Measurements from ENCODE around the gene IL13RA2. TPM values are rescaled to one million over a fixed set of nuclear protein-coding genes. Genes with fewer than 3 reads are reported as not detected.

Gene IL13RA2
- total and polyA plus RNA-seq, 2 of the 4 experiments (the other 2 are of a cell fraction): under 0.01 to 0.14 TPM

DNA sequence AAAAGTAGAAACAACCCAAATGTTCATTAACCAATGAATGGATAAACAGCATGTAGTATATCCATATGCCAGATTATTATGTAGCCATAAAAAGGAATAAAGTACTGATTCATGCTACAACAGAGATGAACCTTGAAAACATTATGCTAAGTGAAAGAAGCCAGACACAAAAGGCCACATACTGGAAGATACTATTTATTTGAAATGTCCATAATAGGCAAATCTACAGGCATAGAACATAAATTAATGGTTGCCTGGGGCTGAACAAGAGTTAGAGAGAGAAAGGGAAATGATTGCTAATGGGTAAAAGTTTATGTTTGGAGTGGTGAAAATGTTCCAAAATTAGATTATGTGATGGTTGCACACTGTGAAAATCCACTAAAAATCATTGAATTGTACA lies 44.4 kb downstream of the IL13RA2 start:
- Histone ChIP-seq H3K4ac (ENCODE audit: low read depth, low read length) (no peak overlapping the region), H3K79me1 (ENCODE audit: low read depth in 1 of 2, low read length in 2 of 2) (no peaks in the 10 kb centered on the region), H3K18ac (ENCODE audit: low read depth, low read length) (no peak overlapping the region), H4K8ac (ENCODE audit: low read depth in 2 of 2, low read length in 2 of 2) (no peak overlapping the region), H3K4me3 (ENCODE audit: insufficient read depth, low read depth, low read length) (no peak overlapping the region), H3K27me3 (ENCODE audit: control insufficient read depth, insufficient read depth, low read length) (peaks cover 3% of the 10 kb centered on the region; the same call in 1 of the 2 replicates), H3K9me1 (ENCODE audit: insufficient read depth, low read length) (no peaks in the 10 kb centered on the region), H3K4me1 (ENCODE audit: control insufficient read depth, insufficient read depth, low read length) (no peaks in the 10 kb centered on the region), H2AFZ (replicated peaks; ENCODE audit: low read length, poor library complexity) (no peak overlapping the region), H2BK120ac (ENCODE audit: low read depth, low read length) (no peak overlapping the region), H2BK5ac (ENCODE audit: low read depth, low read length, poor library complexity, severe bottlenecking) (no peak overlapping the region), H2BK20ac (ENCODE audit: low read depth, low read length) (no peak overlapping the region), H2AK5ac (ENCODE audit: low read depth, low read length) (no peak overlapping the region), H3K9me3 (ENCODE audit: control insufficient read depth, insufficient read depth, low read length) (no peaks in the 10 kb centered on the region), H3K56ac (ENCODE audit: extremely low read depth, insufficient read depth, low read length) (no peak overlapping the region), H3K27ac (ENCODE audit: insufficient read depth, low read length) (no peak overlapping the region), H3K36me3 (ENCODE audit: control insufficient read depth, insufficient read depth, low read length) (no peaks in the 10 kb centered on the region), H3K23ac (ENCODE audit: low read depth, low read length) (no peak overlapping the region), H2AK9ac (replicated peaks; ENCODE audit: low read depth, low read length, poor library complexity) (no peak overlapping the region), H2BK15ac (ENCODE audit: low read depth, low read length) (no peak overlapping the region), H4K91ac (ENCODE audit: insufficient read depth, low read depth, low read length) (no peak overlapping the region), H3K4me2 (ENCODE audit: low read depth, low read length) (no peak overlapping the region), H4K20me1 (ENCODE audit: insufficient read depth, low read length) (no peaks in the 10 kb centered on the region), H4K5ac (ENCODE audit: low read depth, low read length) (no peak overlapping the region), H3K14ac (replicated peaks; ENCODE audit: low read depth, low read length) (no peak overlapping the region), H3K9ac (ENCODE audit: low read depth, low read length) (no peak overlapping the region)
- no TSS peak for BruUV-seq (replicated peaks)
- TF ChIP-seq, protein P1, sequence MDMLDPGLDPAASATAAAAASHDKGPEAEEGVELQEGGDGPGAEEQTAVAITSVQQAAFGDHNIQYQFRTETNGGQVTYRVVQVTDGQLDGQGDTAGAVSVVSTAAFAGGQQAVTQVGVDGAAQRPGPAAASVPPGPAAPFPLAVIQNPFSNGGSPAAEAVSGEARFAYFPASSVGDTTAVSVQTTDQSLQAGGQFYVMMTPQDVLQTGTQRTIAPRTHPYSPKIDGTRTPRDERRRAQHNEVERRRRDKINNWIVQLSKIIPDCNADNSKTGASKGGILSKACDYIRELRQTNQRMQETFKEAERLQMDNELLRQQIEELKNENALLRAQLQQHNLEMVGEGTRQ (IDR thresholded peaks at IDR 0.05; ENCODE audit: low read depth, low read length): no peak
- TF ChIP-seq MXI1 (IDR thresholded peaks at IDR 0.05; ENCODE audit: borderline replicate concordance, low read depth, low read length): no peak
- TF ChIP-seq, protein P2, sequence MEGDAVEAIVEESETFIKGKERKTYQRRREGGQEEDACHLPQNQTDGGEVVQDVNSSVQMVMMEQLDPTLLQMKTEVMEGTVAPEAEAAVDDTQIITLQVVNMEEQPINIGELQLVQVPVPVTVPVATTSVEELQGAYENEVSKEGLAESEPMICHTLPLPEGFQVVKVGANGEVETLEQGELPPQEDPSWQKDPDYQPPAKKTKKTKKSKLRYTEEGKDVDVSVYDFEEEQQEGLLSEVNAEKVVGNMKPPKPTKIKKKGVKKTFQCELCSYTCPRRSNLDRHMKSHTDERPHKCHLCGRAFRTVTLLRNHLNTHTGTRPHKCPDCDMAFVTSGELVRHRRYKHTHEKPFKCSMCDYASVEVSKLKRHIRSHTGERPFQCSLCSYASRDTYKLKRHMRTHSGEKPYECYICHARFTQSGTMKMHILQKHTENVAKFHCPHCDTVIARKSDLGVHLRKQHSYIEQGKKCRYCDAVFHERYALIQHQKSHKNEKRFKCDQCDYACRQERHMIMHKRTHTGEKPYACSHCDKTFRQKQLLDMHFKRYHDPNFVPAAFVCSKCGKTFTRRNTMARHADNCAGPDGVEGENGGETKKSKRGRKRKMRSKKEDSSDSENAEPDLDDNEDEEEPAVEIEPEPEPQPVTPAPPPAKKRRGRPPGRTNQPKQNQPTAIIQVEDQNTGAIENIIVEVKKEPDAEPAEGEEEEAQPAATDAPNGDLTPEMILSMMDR (conservative IDR thresholded peaks at IDR 0.05; ENCODE audit: low read depth, low read length): no peak
- no peak for TF ChIP-seq MAFK (IDR thresholded peaks at IDR 0.05; ENCODE audit: low read depth, low read length)
- no peak for TF ChIP-seq FOS (IDR thresholded peaks at IDR 0.05; ENCODE audit: low read depth, low read length)
- TF ChIP-seq, protein P3, sequence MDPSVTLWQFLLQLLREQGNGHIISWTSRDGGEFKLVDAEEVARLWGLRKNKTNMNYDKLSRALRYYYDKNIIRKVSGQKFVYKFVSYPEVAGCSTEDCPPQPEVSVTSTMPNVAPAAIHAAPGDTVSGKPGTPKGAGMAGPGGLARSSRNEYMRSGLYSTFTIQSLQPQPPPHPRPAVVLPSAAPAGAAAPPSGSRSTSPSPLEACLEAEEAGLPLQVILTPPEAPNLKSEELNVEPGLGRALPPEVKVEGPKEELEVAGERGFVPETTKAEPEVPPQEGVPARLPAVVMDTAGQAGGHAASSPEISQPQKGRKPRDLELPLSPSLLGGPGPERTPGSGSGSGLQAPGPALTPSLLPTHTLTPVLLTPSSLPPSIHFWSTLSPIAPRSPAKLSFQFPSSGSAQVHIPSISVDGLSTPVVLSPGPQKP (IDR thresholded peaks at IDR 0.05; ENCODE audit: borderline replicate concordance, low read depth, low read length): no peak
- no peak for TF ChIP-seq NFE2L2 (IDR thresholded peaks at IDR 0.05; ENCODE audit: low read depth, low read length)
- TF ChIP-seq CHD1 (IDR thresholded peaks at IDR 0.05; ENCODE audit: low read depth, low read length): no peak
- TF ChIP-seq RCOR1 (IDR thresholded peaks at IDR 0.05; ENCODE audit: insufficient replicate concordance, low read length): no peak
- TF ChIP-seq RFX5 (IDR thresholded peaks at IDR 0.05; ENCODE audit: low read depth, low read length): no peak
- no peak for TF ChIP-seq SMC3 (IDR thresholded peaks at IDR 0.05; ENCODE audit: low read depth, low read length)
- TF ChIP-seq BHLHE40 (IDR thresholded peaks at IDR 0.05; ENCODE audit: low read depth, low read length): no peak
- TF ChIP-seq RAD21 (IDR thresholded peaks at IDR 0.05; ENCODE audit: low read length): no peak
- TF ChIP-seq POLR2A (IDR thresholded peaks at IDR 0.05; ENCODE audit: low read depth, low read length): no peak
- TF ChIP-seq CEBPB (IDR thresholded peaks at IDR 0.05; ENCODE audit: low read depth, low read length): no peak
- no peak for TF ChIP-seq MAZ (IDR thresholded peaks at IDR 0.05; ENCODE audit: borderline replicate concordance, low read depth, low read length)
- DNase-seq (no peak), ATAC-seq (ENCODE audit: low read depth) (no peak)
- ChIA-PET POLR2A (ENCODE audit: unreplicated experiment) (no interaction called here), CTCF (no interaction called here)
- dilution Hi-C loops (cut with HindIII; ENCODE audit: low sequenced_read_pairs, unreplicated experiment) (no loop called here), in situ Hi-C loops (cut with MboI; ENCODE audit: low sequenced_read_pairs) (no loop called here), intact Hi-C loops (cut with micrococcal nuclease) (no loop called here)
